Fibroblast of villous mesenchyme (primary cell): ENCODE results near the gene IQSEC1. TPM values are rescaled to one million over a fixed set of nuclear protein-coding genes. Genes with fewer than 3 reads are reported as not detected.

ENCODE experiments used
- DNase-seq: peaks from one replicate; pipeline ENCODE4 v3.0.0-alpha.2; 2010; ENCODE audit warnings: low read depth
- H3K4me3 ChIP-seq: 2 replicates; pipeline ENCODE4 v1.5.1; 2011; ENCODE audit warnings: low read depth, mild to moderate bottlenecking, low read length
- CTCF ChIP-seq: IDR thresholded peaks from 2 replicates; pipeline ENCODE4 v1.5.1; 2012; ENCODE audit warnings: low read depth, mild to moderate bottlenecking, low read length; ENCODE audit not compliant: insufficient read depth
- total RNA-seq: library from RNA; depleted of rRNA; stranded (reverse); fragments of >200 nt; gene quantifications from 2 replicates; pipeline ENCODE4 v1.2.3, GENCODE V29; 2012

Gene IQSEC1
- total RNA-seq, 1 donor: 19.9 TPM

GRCh38 chr3:12953201-12953995 is 119.8 kb downstream of the IQSEC1 start:
- H3K4me3 ChIP-seq: no peak overlapping the region
- DNase-seq: no peak
- TF ChIP-seq CTCF: no peak

- TF ChIP-seq CTCF: no peak
- no peak for DNase-seq
- H3K4me3 ChIP-seq: no peak overlapping the region
Observed at GRCh38 chr3:12952343-12953200, 120.7 kb downstream of the IQSEC1 start.

GRCh38 chr3:12948891-12949711 is 124.1 kb downstream of the IQSEC1 start:
- H3K4me3 ChIP-seq: no peak overlapping the region
- no peak for TF ChIP-seq CTCF
- peak; percentile 20 for DNase-seq

- DNase-seq: peak; percentile 33
Observed at GRCh38 chr3:12948371-12948770, 124.9 kb downstream of the IQSEC1 start.

GRCh38 chr3:12947504-12948369 is 125.5 kb downstream of the IQSEC1 start:
- TF ChIP-seq CTCF: peak; percentile 14
- no peak overlapping the region for H3K4me3 ChIP-seq
- peak; percentile 85 for DNase-seq

More at GRCh38 chr3:12948371-12948770, 124.9 kb downstream of the IQSEC1 start:
- no peak overlapping the region for H3K4me3 ChIP-seq
- TF ChIP-seq CTCF: no peak
